Sigmoid colon (tissue), 7 donors: ENCODE results near the gene SLC8A1. TPM values are rescaled to one million over a fixed set of nuclear protein-coding genes. Genes with fewer than 3 reads are reported as not detected.

ENCODE experiments used
- DNase-seq: peaks from one replicate; pipeline ENCODE4 v3.0.0-alpha.2; 2019
- H3K27ac ChIP-seq, 4 donors: fragments of 200-600 bp; sonication (generic); one replicate each; pipeline ENCODE4 v1.5.1; 2016 to 2019; ENCODE audit warnings: mild to moderate bottlenecking in 1 of 4
- H3K27me3 ChIP-seq, 3 donors: fragments of 200-600 bp; sonication (generic); one replicate each; pipeline ENCODE4 v1.5.1; 2019; ENCODE audit warnings: mild to moderate bottlenecking in 1 of 3
- H3K36me3 ChIP-seq, 4 donors: fragments of 200-600 bp; sonication (generic); one replicate each; pipeline ENCODE4 v1.5.1; 2016 to 2019
- H3K4me1 ChIP-seq, 4 donors: fragments of 200-600 bp; sonication (generic); one replicate each; pipeline ENCODE4 v1.5.1; 2017 to 2019
- H3K4me3 ChIP-seq, 4 donors: fragments of 200-600 bp; sonication (generic); one replicate each; pipeline ENCODE4 v1.5.1; 2017 to 2019; ENCODE audit warnings: mild to moderate bottlenecking in 2 of 4, moderate library complexity in 1 of 4
- H3K9me3 ChIP-seq, 4 donors: fragments of 200-600 bp in 3 of 4; sonication (generic) in 3 of 4; one replicate each; pipeline versions ENCODE4 v1.5.1 to v1.6.1; 2013 to 2019
- CTCF ChIP-seq, 4 experiments: fragments of 450-650 bp in 3 of 4; fragments of 200-600 bp in 1 of 4; IDR thresholded peaks; one replicate each; pipeline ENCODE4 v1.5.1; 2016 to 2019; ENCODE audit warnings: antibody characterized with exemption in 4 of 4, mild to moderate bottlenecking in 3 of 4, moderate library complexity in 2 of 4
- EP300 ChIP-seq, 4 donors: sonication (generic); formaldehyde crosslinking; IDR thresholded peaks; one replicate each; pipeline ENCODE4 v1.6.1; 2017; ENCODE audit warnings: antibody characterized with exemption in 4 of 4
- POLR2A ChIP-seq, 2 donors: fragments of 450-650 bp; IDR thresholded peaks; one replicate each; pipeline ENCODE4 v1.6.1; 2016; ENCODE audit warnings: antibody characterized with exemption in 2 of 2, mild to moderate bottlenecking in 2 of 2, moderate library complexity in 2 of 2
- POLR2AphosphoS5 ChIP-seq, 4 donors: sonication (generic); formaldehyde crosslinking; IDR thresholded peaks; one replicate each; pipeline ENCODE4 v1.6.1; 2017; ENCODE audit warnings: antibody characterized with exemption in 4 of 4
- WGBS, 2 donors: extraction: QIAGEN DNeasy Blood & Tissue Kit; methylation state at CpG; one replicate each; pipeline ENCODE4 v1.1.7; 2013; 5-methylcytosine and 5-hydroxymethylcytosine counted together
- intact Hi-C: fragments of 100-400 bp; cut with DNase I; formaldehyde crosslinking; loops from one replicate; pipeline ENCODE4 v1.15.1; 2023
- polyA plus RNA-seq, 3 donors: library from polyadenylated mRNA; stranded (reverse); fragments of 200-250 nt; gene quantifications; one replicate each; pipeline ENCODE4 v1.2.3, GENCODE V29; 2013
- total RNA-seq, 4 donors: library from RNA; depleted of rRNA; stranded (reverse); fragments of >200 nt; gene quantifications; one replicate each; pipeline ENCODE4 v1.1.0, GENCODE V29; 2016
- donor health status: healthy with polysubstance abuse.
- donor health status: Bipolar disorder and iron deficiency.
- donor health status: healthy.

SLC8A1 gene
- total and polyA plus RNA-seq, 7 donors = 0.60 to 337 (median 229) TPM

- TF ChIP-seq POLR2A (IDR thresholded peaks at IDR 0.05) = no peak
- TF ChIP-seq CTCF (IDR thresholded peaks at IDR 0.05) = no peak
- TF ChIP-seq POLR2AphosphoS5 (IDR thresholded peaks at IDR 0.05) = no peak
- TF ChIP-seq EP300 (IDR thresholded peaks at IDR 0.05) = no peak
- 56 to 84% methylated on average over 2 of the region's 2 CpGs for WGBS, 2 donors
- H3K4me3 ChIP-seq = no peak overlapping the region
- H3K27me3 ChIP-seq = no peaks in the 10 kb centered on the region
- H3K4me1 ChIP-seq = no peaks in the 10 kb centered on the region
- intact Hi-C loops = no loop called here
- DNase-seq = no peak
- no peaks in the 10 kb centered on the region for H3K9me3 ChIP-seq
- H3K36me3 ChIP-seq = peaks cover 0 to 96% (median 17%) of the 10 kb centered on the region in 4 donors
- H3K27ac ChIP-seq = no peak overlapping the region
Measured at GRCh38 chr2:40159333-40159732, 292.6 kb downstream of the SLC8A1 start.

DNA sequence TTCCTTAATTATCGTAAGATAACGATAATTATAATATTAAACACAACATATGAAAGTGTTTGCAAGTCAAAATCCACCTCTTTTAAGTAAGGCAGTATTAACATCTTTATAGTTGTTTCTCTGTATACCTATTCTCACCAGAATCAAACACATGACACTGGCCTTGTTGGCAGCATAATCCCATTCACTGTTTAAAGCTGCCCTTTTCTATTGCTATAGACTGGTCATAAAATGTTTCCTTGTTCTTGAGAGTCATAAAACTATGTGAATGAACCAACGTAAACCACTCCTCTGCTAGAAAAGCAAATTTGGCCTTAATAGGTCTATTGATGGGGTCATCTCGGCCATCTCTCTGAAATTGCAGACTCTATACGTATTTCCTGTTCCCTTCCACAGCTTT lies 293.1 kb downstream of the SLC8A1 start:
- no peak for DNase-seq
- Histone ChIP-seq H3K4me1 (no peaks in the 10 kb centered on the region), H3K36me3 (peaks cover 0 to 90% (median 13%) of the 10 kb centered on the region in 4 donors), H3K27me3 (no peaks in the 10 kb centered on the region), H3K27ac (no peak overlapping the region), H3K9me3 (no peaks in the 10 kb centered on the region), H3K4me3 (no peak overlapping the region)
- 25 to 74% methylated on average over 5 of the region's 5 CpGs for WGBS, 2 donors
- intact Hi-C loops = no loop called here
- no peak for TF ChIP-seq CTCF (IDR thresholded peaks at IDR 0.05)
- no peak for TF ChIP-seq EP300 (IDR thresholded peaks at IDR 0.05)
- no peak for TF ChIP-seq POLR2A (IDR thresholded peaks at IDR 0.05)
- TF ChIP-seq POLR2AphosphoS5 (IDR thresholded peaks at IDR 0.05) = no peak

DNA sequence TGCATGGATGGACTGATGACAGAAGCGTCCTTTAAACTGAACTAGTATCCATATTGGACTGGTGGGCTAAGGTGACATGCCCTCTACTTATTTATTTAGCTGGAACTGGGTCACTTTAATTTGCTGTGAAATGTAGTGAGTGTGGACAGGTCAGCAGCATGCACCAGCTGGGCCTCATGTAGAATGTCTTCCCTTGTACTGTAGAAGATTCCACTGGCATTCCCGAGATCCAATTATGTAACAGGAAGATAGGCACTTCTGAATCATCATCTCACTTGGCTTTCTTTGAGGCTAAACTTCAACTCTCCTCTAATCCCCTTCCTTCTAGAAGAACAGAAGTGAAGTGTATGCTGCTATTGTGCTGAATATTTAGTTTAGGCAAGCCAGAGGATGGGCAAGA lies 296.2 kb downstream of the SLC8A1 start:
- H3K4me3 ChIP-seq = no peak overlapping the region
- 86 to 90% methylated on average over 2 of the region's 2 CpGs for WGBS, 2 donors
- no peak for DNase-seq
- no peak overlapping the region for H3K27ac ChIP-seq
- no peaks in the 10 kb centered on the region for H3K9me3 ChIP-seq
- no peaks in the 10 kb centered on the region for H3K27me3 ChIP-seq
- H3K36me3 ChIP-seq = peaks cover 0 to 65% (median 5%) of the 10 kb centered on the region in 4 donors
- no peaks in the 10 kb centered on the region for H3K4me1 ChIP-seq
- intact Hi-C loops = no loop called here
- TF ChIP-seq CTCF (IDR thresholded peaks at IDR 0.05) (no peak), POLR2AphosphoS5 (IDR thresholded peaks at IDR 0.05) (no peak), POLR2A (IDR thresholded peaks at IDR 0.05) (no peak), EP300 (IDR thresholded peaks at IDR 0.05) (no peak)

DNA sequence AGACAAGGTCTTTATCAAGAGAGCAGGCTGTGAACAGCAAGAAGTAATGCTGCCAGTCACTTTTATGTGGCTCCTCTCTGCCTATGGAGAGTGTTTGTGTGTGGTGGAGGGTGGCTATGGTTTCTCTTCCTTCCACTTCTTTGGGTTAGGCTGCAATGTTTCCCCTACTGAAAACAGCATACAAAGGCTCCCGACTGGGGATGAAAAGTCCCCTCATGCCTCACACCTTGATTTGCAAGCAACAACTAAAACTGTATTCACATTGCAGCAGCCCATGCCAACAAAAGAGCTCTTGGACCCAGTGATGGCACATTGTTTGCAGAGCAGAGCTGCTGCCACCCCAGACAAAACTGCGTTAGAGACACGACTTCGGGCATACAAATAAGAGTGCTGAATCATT lies 301.6 kb downstream of the SLC8A1 start:
- Histone ChIP-seq H3K27ac (no peak overlapping the region), H3K4me1 (peaks cover 0 to 6% (median 0%) of the 10 kb centered on the region in 4 donors), H3K36me3 (peaks cover 0 to 27% (median 0%) of the 10 kb centered on the region in 4 donors), H3K27me3 (no peaks in the 10 kb centered on the region), H3K9me3 (no peaks in the 10 kb centered on the region), H3K4me3 (no peak overlapping the region)
- intact Hi-C loops = no loop called here
- no peak for DNase-seq
- TF ChIP-seq EP300 (IDR thresholded peaks at IDR 0.05) = no peak
- no peak for TF ChIP-seq CTCF (IDR thresholded peaks at IDR 0.05)
- TF ChIP-seq POLR2AphosphoS5 (IDR thresholded peaks at IDR 0.05) = no peak
- no peak for TF ChIP-seq POLR2A (IDR thresholded peaks at IDR 0.05)
- 86 to 90% methylated on average over 4 of the region's 4 CpGs for WGBS, 2 donors

- Histone ChIP-seq H3K27me3 (no peaks in the 10 kb centered on the region), H3K4me3 (no peak overlapping the region), H3K9me3 (no peaks in the 10 kb centered on the region), H3K27ac (no peak overlapping the region), H3K4me1 (peaks cover 0 to 6% (median 0%) of the 10 kb centered on the region in 4 donors), H3K36me3 (peaks cover 0 to 21% (median 0%) of the 10 kb centered on the region in 4 donors)
- DNase-seq = no peak
- intact Hi-C loops = no loop called here
- 80 to 83% methylated on average over 6 of the region's 6 CpGs for WGBS, 2 donors
- TF ChIP-seq EP300 (IDR thresholded peaks at IDR 0.05) (no peak), CTCF (IDR thresholded peaks at IDR 0.05) (no peak), POLR2AphosphoS5 (IDR thresholded peaks at IDR 0.05) (no peak), POLR2A (IDR thresholded peaks at IDR 0.05) (no peak)
Measured at GRCh38 chr2:40148334-40148733, 303.6 kb downstream of the SLC8A1 start.
